B cell (primary cell): ENCODE data around the gene SELENOH.

Source experiments
- EZH2 ChIP-seq: IDR thresholded peaks from 2 replicates; pipeline ENCODE4 v1.6.1; 2012; ENCODE audit warnings: borderline replicate concordance, low read depth, mild to moderate bottlenecking, moderate library complexity, low read length; ENCODE audit not compliant: insufficient read depth, poor library complexity, severe bottlenecking
- TF ChIP-seq, protein P1 (sequence below): fragments of 200-600 bp; IDR thresholded peaks from one replicate; pipeline ENCODE4 v1.8.0; 2022; ENCODE audit warnings: antibody characterized with exemption, mild to moderate bottlenecking

DNA sequence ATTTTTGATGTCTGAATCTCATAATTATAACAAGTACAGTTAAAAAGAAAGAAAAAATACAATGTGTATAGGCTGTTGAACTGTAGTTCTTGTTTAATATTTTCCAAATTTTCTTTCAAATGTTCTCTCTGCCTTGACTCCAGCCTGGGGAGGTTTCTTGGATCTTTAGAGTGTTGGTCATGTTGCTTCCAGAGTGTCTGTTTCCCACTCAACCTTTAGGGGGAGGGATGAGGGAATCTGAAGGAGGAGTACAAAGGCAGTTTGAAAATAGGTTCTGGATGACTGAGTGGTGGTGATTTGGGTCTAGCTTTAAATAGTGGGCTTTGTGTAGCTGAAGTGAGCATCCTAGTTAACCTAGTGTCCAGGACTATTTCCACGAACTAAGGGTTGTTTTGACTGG, 22.3 kb downstream of the SELENOH start:
- no peak for TF ChIP-seq EZH2
- TF ChIP-seq, protein P1, sequence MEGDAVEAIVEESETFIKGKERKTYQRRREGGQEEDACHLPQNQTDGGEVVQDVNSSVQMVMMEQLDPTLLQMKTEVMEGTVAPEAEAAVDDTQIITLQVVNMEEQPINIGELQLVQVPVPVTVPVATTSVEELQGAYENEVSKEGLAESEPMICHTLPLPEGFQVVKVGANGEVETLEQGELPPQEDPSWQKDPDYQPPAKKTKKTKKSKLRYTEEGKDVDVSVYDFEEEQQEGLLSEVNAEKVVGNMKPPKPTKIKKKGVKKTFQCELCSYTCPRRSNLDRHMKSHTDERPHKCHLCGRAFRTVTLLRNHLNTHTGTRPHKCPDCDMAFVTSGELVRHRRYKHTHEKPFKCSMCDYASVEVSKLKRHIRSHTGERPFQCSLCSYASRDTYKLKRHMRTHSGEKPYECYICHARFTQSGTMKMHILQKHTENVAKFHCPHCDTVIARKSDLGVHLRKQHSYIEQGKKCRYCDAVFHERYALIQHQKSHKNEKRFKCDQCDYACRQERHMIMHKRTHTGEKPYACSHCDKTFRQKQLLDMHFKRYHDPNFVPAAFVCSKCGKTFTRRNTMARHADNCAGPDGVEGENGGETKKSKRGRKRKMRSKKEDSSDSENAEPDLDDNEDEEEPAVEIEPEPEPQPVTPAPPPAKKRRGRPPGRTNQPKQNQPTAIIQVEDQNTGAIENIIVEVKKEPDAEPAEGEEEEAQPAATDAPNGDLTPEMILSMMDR = no peak
